Central memory CD8-positive, alpha-beta T cell (primary cell): ENCODE measurements around the gene MRPL34.

ENCODE experiments used
- ATAC-seq: fragments of 150-1000 bp; cut with Tn5 transposase; replicated peaks from 2 replicates; pipeline ENCODE4 v1.10.0; 2022; ENCODE audit warnings: mild to moderate bottlenecking, moderate FRiP score, moderate number of reproducible peaks; ENCODE audit not compliant: poor library complexity, severe bottlenecking; ENCODE audit errors: extremely low read depth
- DNase-seq, 2 donors: peaks; one replicate each; pipeline ENCODE4 v3.0.0; 2021; ENCODE audit warnings: low spot score in 2 of 2
- H3K27ac Mint-ChIP-seq: one replicate; pipeline ENCODE4 v1.8.0; 2022; ENCODE audit warnings: low read depth, mild to moderate bottlenecking, moderate library complexity, mixed read lengths
- H3K27me3 Mint-ChIP-seq: one replicate; pipeline ENCODE4 v1.8.0; 2022; ENCODE audit warnings: mixed read lengths
- H3K36me3 Mint-ChIP-seq: one replicate; pipeline ENCODE4 v1.8.0; 2022; ENCODE audit warnings: mild to moderate bottlenecking, moderate library complexity, mixed read lengths; ENCODE audit not compliant: insufficient read depth
- H3K4me1 Mint-ChIP-seq: one replicate; pipeline ENCODE4 v1.8.0; 2022; ENCODE audit warnings: mixed read lengths
- H3K4me3 Mint-ChIP-seq: one replicate; pipeline ENCODE4 v1.8.0; 2022; ENCODE audit warnings: mild to moderate bottlenecking, moderate library complexity, mixed read lengths
- H3K9me3 Mint-ChIP-seq: one replicate; pipeline ENCODE4 v1.8.0; 2022; ENCODE audit warnings: mixed read lengths

Gene MRPL34

GRCh38 chr19:17337675-17338432 is 32.2 kb downstream of the MRPL34 start:
- ATAC-seq (peak; percentile 13), DNase-seq (no peak)
- no peaks in the 10 kb centered on the region for H3K27me3 Mint-ChIP-seq
- peak overlapping the region; percentile 81 for H3K4me3 Mint-ChIP-seq
- H3K27ac Mint-ChIP-seq = peak overlapping the region; percentile 72
- no peaks in the 10 kb centered on the region for H3K9me3 Mint-ChIP-seq
- H3K36me3 Mint-ChIP-seq = peaks cover 9% of the 10 kb centered on the region
- H3K4me1 Mint-ChIP-seq = peaks cover 33% of the 10 kb centered on the region

GRCh38 chr19:17338433-17339078 is 32.9 kb downstream of the MRPL34 start:
- DNase-seq = no peak
- Mint-ChIP-seq H3K9me3 (no peaks in the 10 kb centered on the region), H3K27me3 (no peaks in the 10 kb centered on the region), H3K27ac (peak overlapping the region; percentile 72), H3K4me1 (peaks cover 28% of the 10 kb centered on the region), H3K4me3 (peak overlapping the region; percentile 81), H3K36me3 (peaks cover 9% of the 10 kb centered on the region)
- no peak for ATAC-seq

GRCh38 chr19:17339088-17339741 is 33.5 kb downstream of the MRPL34 start:
- H3K27ac Mint-ChIP-seq = no peak overlapping the region

GRCh38 chr19:17340302-17340870 is 34.7 kb downstream of the MRPL34 start:
- H3K27me3 Mint-ChIP-seq = no peaks in the 10 kb centered on the region
- no peaks in the 10 kb centered on the region for H3K9me3 Mint-ChIP-seq
- DNase-seq = no peak
- ATAC-seq = no peak
- no peak overlapping the region for H3K27ac Mint-ChIP-seq
- H3K36me3 Mint-ChIP-seq = peaks cover 9% of the 10 kb centered on the region
- H3K4me1 Mint-ChIP-seq = peaks cover 14% of the 10 kb centered on the region
- H3K4me3 Mint-ChIP-seq = peak overlapping the region; percentile 11

More at GRCh38 chr19:17339088-17339741, 33.5 kb downstream of the MRPL34 start:
- Mint-ChIP-seq H3K27me3 (no peaks in the 10 kb centered on the region), H3K4me1 (peaks cover 22% of the 10 kb centered on the region), H3K4me3 (peak overlapping the region; percentile 81), H3K9me3 (no peaks in the 10 kb centered on the region), H3K36me3 (peaks cover 9% of the 10 kb centered on the region)
- ATAC-seq (no peak), DNase-seq (no peak)

- H3K4me3 Mint-ChIP-seq = no peak overlapping the region
- no peak overlapping the region for H3K27ac Mint-ChIP-seq
- no peaks in the 10 kb centered on the region for H3K9me3 Mint-ChIP-seq
- ATAC-seq (no peak), DNase-seq (no peak)
- H3K4me1 Mint-ChIP-seq = peaks cover 14% of the 10 kb centered on the region
- H3K36me3 Mint-ChIP-seq = peaks cover 9% of the 10 kb centered on the region
- no peaks in the 10 kb centered on the region for H3K27me3 Mint-ChIP-seq
Measured at GRCh38 chr19:17340871-17341357, 35.2 kb downstream of the MRPL34 start.

GRCh38 chr19:17341386-17341785 is 35.7 kb downstream of the MRPL34 start:
- H3K27me3 Mint-ChIP-seq = no peaks in the 10 kb centered on the region
- H3K9me3 Mint-ChIP-seq = no peaks in the 10 kb centered on the region
- H3K36me3 Mint-ChIP-seq = peaks cover 9% of the 10 kb centered on the region
- H3K27ac Mint-ChIP-seq = no peak overlapping the region
- ATAC-seq = no peak
- H3K4me3 Mint-ChIP-seq = no peak overlapping the region
- no peak for DNase-seq
- H3K4me1 Mint-ChIP-seq = peaks cover 18% of the 10 kb centered on the region

- Mint-ChIP-seq H3K4me1 (peaks cover 15% of the 10 kb centered on the region), H3K9me3 (no peaks in the 10 kb centered on the region), H3K36me3 (peaks cover 9% of the 10 kb centered on the region), H3K4me3 (no peak overlapping the region), H3K27me3 (no peaks in the 10 kb centered on the region), H3K27ac (no peak overlapping the region)
- DNase-seq (no peak), ATAC-seq (no peak)
Measured at GRCh38 chr19:17341845-17342244, 36.2 kb downstream of the MRPL34 start.

- H3K36me3 Mint-ChIP-seq = peaks cover 2% of the 10 kb centered on the region
- peak; percentile 75 for ATAC-seq
- H3K27me3 Mint-ChIP-seq = peaks cover 21% of the 10 kb centered on the region
- H3K4me3 Mint-ChIP-seq = no peak overlapping the region
- peak; percentile 60 to 78 for DNase-seq
- H3K9me3 Mint-ChIP-seq = no peaks in the 10 kb centered on the region
- H3K27ac Mint-ChIP-seq = no peak overlapping the region
- H3K4me1 Mint-ChIP-seq = peaks cover 6% of the 10 kb centered on the region
Measured at GRCh38 chr19:17346109-17346671, 40.5 kb downstream of the MRPL34 start.

- Mint-ChIP-seq H3K27me3 (peaks cover 33% of the 10 kb centered on the region), H3K27ac (no peak overlapping the region), H3K36me3 (no peaks in the 10 kb centered on the region), H3K4me3 (no peak overlapping the region), H3K9me3 (no peaks in the 10 kb centered on the region), H3K4me1 (peaks cover 6% of the 10 kb centered on the region)
- ATAC-seq (no peak), DNase-seq (no peak)
Measured at GRCh38 chr19:17347361-17347760, 41.7 kb downstream of the MRPL34 start.

- Mint-ChIP-seq H3K36me3 (no peaks in the 10 kb centered on the region), H3K27me3 (peaks cover 36% of the 10 kb centered on the region), H3K27ac (no peak overlapping the region), H3K9me3 (no peaks in the 10 kb centered on the region), H3K4me1 (peaks cover 6% of the 10 kb centered on the region), H3K4me3 (no peak overlapping the region)
- DNase-seq = no peak
- no peak for ATAC-seq
Measured at GRCh38 chr19:17347877-17348276, 42.2 kb downstream of the MRPL34 start.

GRCh38 chr19:17348700-17349099 is 43.0 kb downstream of the MRPL34 start:
- no peak for DNase-seq
- H3K9me3 Mint-ChIP-seq = no peaks in the 10 kb centered on the region
- H3K36me3 Mint-ChIP-seq = peaks cover 2% of the 10 kb centered on the region
- ATAC-seq = no peak
- H3K27me3 Mint-ChIP-seq = peaks cover 45% of the 10 kb centered on the region
- H3K27ac Mint-ChIP-seq = no peak overlapping the region
- H3K4me1 Mint-ChIP-seq = peaks cover 6% of the 10 kb centered on the region
- H3K4me3 Mint-ChIP-seq = no peak overlapping the region

- peaks cover 2% of the 10 kb centered on the region for H3K36me3 Mint-ChIP-seq
- DNase-seq (no peak), ATAC-seq (no peak)
- no peak overlapping the region for H3K4me3 Mint-ChIP-seq
- no peaks in the 10 kb centered on the region for H3K4me1 Mint-ChIP-seq
- no peak overlapping the region for H3K27ac Mint-ChIP-seq
- H3K27me3 Mint-ChIP-seq = peaks cover 49% of the 10 kb centered on the region
- no peaks in the 10 kb centered on the region for H3K9me3 Mint-ChIP-seq
Measured at GRCh38 chr19:17351815-17352435, 46.3 kb downstream of the MRPL34 start.
